Epithelial cell of prostate (primary cell): ENCODE results near the gene TRAPPC5.

ENCODE experiments used
- DNase-seq: peaks from one replicate; pipeline ENCODE4 v3.0.0-alpha.2; 2011; ENCODE audit warnings: low read depth, low spot score
- H3K27ac ChIP-seq: fragments of 450-650 bp; 2 replicates; pipeline ENCODE4 v1.5.1; 2017; ENCODE audit warnings: mild to moderate bottlenecking

The TRAPPC5 gene

GRCh38 chr19:7729211-7729610 lies 48.6 kb downstream of the TRAPPC5 start:
- DNase-seq: no peak
- no peak overlapping the region for H3K27ac ChIP-seq

- DNase-seq: no peak
- H3K27ac ChIP-seq: no peak overlapping the region
Observed at GRCh38 chr19:7729831-7730285, 49.2 kb downstream of the TRAPPC5 start.

DNA sequence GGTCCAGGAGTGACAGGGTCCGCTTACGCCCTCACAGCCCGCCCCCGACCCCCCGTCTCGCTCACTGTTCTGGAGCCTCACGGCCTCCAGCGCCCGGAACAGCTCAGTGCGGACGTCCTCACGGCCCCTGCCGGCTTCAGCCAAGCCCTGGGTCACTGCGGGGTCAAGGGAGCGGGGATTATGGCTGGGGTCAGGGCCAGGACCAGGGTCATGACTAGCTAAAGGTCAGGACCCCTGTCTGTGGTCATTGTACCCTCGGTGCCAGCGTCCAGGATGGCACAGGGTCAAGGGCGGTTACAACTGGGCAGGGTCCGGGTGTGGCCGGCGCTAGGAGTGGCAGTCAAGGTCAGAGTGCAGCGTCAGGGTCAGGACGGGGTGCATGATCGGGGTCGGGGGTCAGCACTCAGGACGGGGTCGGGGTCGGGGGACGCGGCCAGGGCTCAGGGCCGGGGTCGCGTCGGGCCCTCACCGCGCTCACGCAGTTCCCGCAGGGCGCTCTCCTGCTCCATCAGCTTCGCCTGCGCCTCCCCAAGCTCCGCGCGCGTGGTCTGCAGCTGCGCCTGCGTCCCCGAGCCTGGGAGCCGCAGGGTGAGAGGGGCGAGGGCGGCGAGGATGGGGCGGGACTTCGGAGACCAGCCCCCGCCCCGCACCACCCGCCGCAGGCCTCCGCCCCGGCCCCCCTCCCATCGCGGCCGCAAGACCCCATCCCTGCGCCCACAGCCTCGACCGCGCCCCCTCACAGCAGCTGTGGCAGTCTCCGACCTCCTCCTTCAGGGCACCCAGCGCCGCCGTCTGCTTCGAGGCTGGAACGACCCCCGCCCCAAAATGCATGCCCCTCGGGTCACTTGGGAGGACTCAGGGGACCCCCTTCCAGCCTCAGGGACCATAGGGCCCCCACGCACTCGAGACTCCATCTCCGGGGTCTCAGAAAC lies 49.9 kb downstream of the TRAPPC5 start:
- H3K27ac ChIP-seq: no peak overlapping the region
- no peak for DNase-seq

GRCh38 chr19:7731218-7731595 lies 50.6 kb downstream of the TRAPPC5 start:
- no peak overlapping the region for H3K27ac ChIP-seq
- no peak for DNase-seq

GRCh38 chr19:7731615-7732014 lies 51.0 kb downstream of the TRAPPC5 start:
- H3K27ac ChIP-seq: no peak overlapping the region
- no peak for DNase-seq

- H3K27ac ChIP-seq: no peak within 1 kb of the TSS
- no peak for DNase-seq
Observed at GRCh38 chr19:7732045-7732444, 51.4 kb downstream of the TRAPPC5 start, which contains the start of gene CLEC4G. Gene CLEC4G (minus strand): TSS chr19:7732110. CDS start chr19:7732102, 8 bp downstream.

DNA sequence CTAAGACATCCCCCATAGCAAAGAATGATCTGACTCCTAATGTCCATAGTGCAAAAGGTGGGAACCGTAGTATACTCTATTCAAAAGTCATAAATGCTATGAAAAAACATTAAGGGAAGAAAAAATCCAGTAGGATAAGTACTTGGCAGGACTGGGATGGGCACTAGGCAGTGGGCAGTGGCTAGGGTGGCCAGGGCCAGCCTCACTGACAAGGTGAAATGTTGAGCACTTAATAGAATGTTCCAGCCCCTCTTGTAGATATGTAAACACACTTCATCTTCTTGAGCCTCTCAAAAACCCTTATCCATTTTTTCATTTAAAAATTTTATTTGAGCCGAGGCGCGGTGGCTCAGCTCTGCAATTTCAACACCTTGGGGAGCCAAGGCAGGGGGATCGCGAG lies 52.7 kb downstream of the TRAPPC5 start:
- no peak overlapping the region for H3K27ac ChIP-seq
- no peak for DNase-seq

DNA sequence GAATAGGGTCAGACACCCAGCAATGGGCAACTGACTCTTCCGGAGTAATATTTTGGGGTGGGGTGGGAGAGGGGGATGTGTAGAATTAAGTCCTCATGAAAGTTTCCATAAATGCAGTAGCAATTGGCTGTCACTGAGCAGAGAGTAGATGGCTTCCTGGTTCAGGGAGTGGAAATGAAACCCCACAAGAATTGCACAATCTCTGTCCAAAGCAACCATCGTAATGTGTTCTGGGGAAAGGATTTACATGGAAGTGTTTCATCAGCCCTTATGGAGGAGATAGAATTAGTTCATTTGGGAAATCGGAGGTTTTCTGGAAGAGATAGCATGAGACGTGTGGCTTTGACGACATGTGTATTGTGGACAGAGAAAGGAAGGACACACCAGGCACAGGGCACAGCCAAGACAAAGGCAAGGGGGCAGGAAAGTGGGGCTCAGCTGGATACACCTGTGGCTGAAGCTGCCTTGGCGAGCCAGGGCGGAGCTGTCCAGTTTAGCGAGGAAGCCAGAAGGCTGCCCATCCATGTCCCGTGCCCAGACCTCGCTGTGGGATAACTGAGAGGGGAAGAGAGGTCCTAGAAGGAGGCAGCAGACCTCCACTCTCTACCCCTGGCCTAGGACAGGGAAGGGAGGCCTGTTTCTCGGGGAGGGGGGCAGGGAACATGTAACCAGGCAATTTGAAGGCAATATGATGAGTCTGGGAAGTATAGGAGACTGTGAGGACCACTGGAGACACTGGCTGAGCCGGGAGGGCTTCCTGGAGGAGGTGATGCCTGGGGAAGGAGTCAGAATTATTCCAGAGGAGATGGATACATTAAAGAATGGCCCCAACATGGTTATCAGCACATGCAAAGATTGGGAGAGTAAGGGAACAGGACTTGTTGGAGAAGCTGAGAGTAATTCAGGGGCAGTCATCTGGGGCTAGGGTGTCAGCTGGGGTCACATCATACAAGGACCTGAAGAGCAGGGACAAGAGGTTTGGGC lies 53.9 kb downstream of the TRAPPC5 start:
- H3K27ac ChIP-seq: no peak overlapping the region
- DNase-seq: no peak

- DNase-seq: no peak
Observed at GRCh38 chr19:7736148-7736547, 55.5 kb downstream of the TRAPPC5 start.

DNA sequence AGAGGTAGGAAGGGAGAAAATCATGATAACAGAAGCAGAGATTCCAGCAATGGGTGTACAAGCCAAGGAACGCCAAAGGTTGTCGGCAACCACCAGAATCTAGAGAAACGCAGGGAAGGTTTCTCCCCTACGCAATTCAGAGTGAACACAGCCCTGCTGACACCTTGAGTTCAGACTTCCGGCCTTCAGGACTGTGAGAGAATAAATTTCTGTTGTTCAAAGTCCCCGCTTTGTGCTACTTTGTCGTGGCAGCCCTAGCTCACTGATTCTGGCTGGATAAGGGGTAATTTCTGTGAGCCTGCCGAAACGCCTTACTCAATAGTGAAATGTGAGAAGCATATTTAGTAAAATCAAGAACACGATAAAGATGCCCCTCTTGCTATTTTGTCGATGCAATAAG lies 56.6 kb downstream of the TRAPPC5 start:
- DNase-seq: no peak
- no peak overlapping the region for H3K27ac ChIP-seq

More at GRCh38 chr19:7736148-7736547, 55.5 kb downstream of the TRAPPC5 start:
- no peak overlapping the region for H3K27ac ChIP-seq
